ENCODE data around the gene GSN. TPM values are rescaled to one million over a fixed set of nuclear protein-coding genes. Genes with fewer than 3 reads are reported as not detected.

GSN gene
- total and polyA plus RNA-seq, 9 of the 15 experiments (the other 6 are each of a cell fraction or from before 2014, with no cell fraction given), result 0.39 to 16.6 (median 8.2) TPM

- ATAC-seq, result no peak
These were observed 9.7 kb downstream of the GSN start for GRCh38 chr9:121277518-121278295.

More at GRCh38 chr9:121277518-121278295, 9.7 kb downstream of the GSN start:
- CTCF ChIA-PET (ENCODE audit: low intra/inter-chr PET ratio), result interaction anchor here (1.0 to 1.3 kb wide), 2 partner anchors 42 to 122 kb away, joined by 3 to 11 read pairs; no protein-coding TSS in a partner anchor
- Histone ChIP-seq H3K4me3 (no peak overlapping the region), H3K4me2 (ENCODE audit: insufficient read depth, low read length) (no peak overlapping the region), H3K9ac (ENCODE audit: insufficient read depth in 1 of 2, low read depth in 2 of 2, low read length in 2 of 2) (no peak overlapping the region), H3K79me2 (ENCODE audit: control insufficient read depth, insufficient read depth, low read length) (no peaks in the 10 kb centered on the region), H2AFZ (ENCODE audit: low read depth, low read length) (no peak overlapping the region), H3K27ac (ENCODE audit: extremely low read depth, low read depth, low read length) (no peak overlapping the region), H3K4me1 (replicated peaks in 1 of 2; ENCODE audit: control insufficient read depth in 2 of 2, insufficient read depth in 2 of 2, low read length in 2 of 2) (peaks cover 28 to 32% of the 10 kb centered on the region in 2 experiments; a peak in 4 of 5 replicates), H3K27me3 (ENCODE audit: control insufficient read depth in 2 of 2, insufficient read depth in 2 of 2, low read length in 2 of 2) (no peaks in the 10 kb centered on the region), H3K9me1 (ENCODE audit: control insufficient read depth, insufficient read depth, low read length) (no peaks in the 10 kb centered on the region), H3K36me3 (ENCODE audit: control insufficient read depth, insufficient read depth, low read length) (no peaks in the 10 kb centered on the region), H3K9me3 (replicated peaks; ENCODE audit: control insufficient read depth, insufficient read depth, low read depth, low read length) (no peaks in the 10 kb centered on the region), H4K20me1 (replicated peaks; ENCODE audit: control insufficient read depth, insufficient read depth, low read length) (no peaks in the 10 kb centered on the region)
- 74% methylated on average over 4 of the region's 4 CpGs for WGBS (ENCODE audit: insufficient coverage, low coverage, missing lambda C conversion rate)
- DNase-seq (ENCODE audit: extremely low read depth in 1 of 4, low spot score in 3 of 4), result no peak
- POLR2A ChIA-PET, result interaction anchor here (0.7 to 1.8 kb wide), 4 partner anchors 9 to 16 kb away, joined by 3 to 8 read pairs (median 6); partner anchors contain the start of gene GSN
- no TSS peak for BruUV-seq (replicated peaks)
- TF ChIP-seq MYNN (IDR thresholded peaks at IDR 0.05), result no peak
- no peak for TF ChIP-seq MYNN (CRISPR knock-in tag; IDR thresholded peaks at IDR 0.05)
- TF ChIP-seq BCOR (IDR thresholded peaks at IDR 0.05), result peak; percentile 15; the same call in 1 of the 2 replicates
- TF ChIP-seq ZFP36 (IDR thresholded peaks at IDR 0.05; ENCODE audit: low read depth, low read length, partially characterized antibody), result peak; percentile 49
- TF ChIP-seq RBM25 (IDR thresholded peaks at IDR 0.05; ENCODE audit: low read depth, low read length, severe bottlenecking), result peak; percentile 25
- TF ChIP-seq POLR2A (conservative IDR thresholded peaks at IDR 0.05), result no peak
- TF ChIP-seq GABPA (tag; conservative IDR thresholded peaks at IDR 0.05; ENCODE audit: low read depth), result no peak
- intact Hi-C loops (cut with micrococcal nuclease) (loop anchor here (1.0 to 2.0 kb wide), 4 partner anchors 43 to 123 kb away; no protein-coding TSS in a partner anchor), in situ Hi-C loops (cut with MboI) (no loop called here)
- no peak for FAIRE-seq

Data from K562 (cell line).